HG02840 (cell line): ENCODE data around the gene ZNF576.
"Not testable (repeated sequence)": the region's sequence is repeated elsewhere in the genome, so short reads cannot be mapped to it uniquely, and the experiment has no call there.

Experiments used
- ATAC-seq: cut with Tn5 transposase; IDR thresholded peaks from one replicate; pipeline ENCODE4 v1.9.1; 2021; ENCODE audit warnings: mild to moderate bottlenecking, moderate library complexity, moderate number of reproducible peaks; ENCODE audit not compliant: unreplicated experiment, low FRiP score

Gene ZNF576

DNA sequence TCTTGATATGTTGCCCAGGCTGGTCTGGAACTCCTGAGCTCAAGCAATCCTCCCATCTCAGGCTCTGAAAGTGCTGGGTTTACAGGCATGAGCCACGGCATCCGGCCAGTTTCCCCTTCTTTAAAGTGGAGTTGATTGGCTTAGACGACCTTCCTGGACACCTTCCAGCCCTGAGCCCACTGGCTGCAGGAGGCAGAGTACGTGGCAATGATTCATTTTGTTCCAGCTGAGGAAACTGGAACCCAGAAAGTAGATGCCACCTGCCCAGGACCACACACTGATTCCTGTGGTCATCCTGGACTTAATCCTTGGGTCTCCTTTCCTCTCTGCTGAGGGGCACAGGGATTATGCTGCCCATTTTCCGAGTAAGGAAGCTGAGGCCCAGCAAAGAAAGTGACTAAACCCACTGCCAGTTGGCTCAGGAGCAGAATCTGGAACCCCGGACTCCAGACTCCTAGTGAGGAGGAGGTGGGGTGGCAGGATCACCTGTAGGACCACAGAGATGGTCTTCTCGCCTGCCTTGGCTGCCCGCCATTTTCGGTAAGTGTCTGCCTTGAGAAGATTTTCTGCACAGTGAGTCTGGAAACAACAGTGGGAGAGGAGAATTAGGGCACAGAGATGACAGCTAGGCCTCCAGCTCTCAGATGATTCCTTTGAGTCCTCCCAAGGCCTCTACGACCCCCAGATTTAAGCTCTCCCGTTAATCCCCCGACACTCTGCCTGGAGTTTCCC lies 21.8 kb upstream of the ZNF576 start:
- no peak for ATAC-seq

DNA sequence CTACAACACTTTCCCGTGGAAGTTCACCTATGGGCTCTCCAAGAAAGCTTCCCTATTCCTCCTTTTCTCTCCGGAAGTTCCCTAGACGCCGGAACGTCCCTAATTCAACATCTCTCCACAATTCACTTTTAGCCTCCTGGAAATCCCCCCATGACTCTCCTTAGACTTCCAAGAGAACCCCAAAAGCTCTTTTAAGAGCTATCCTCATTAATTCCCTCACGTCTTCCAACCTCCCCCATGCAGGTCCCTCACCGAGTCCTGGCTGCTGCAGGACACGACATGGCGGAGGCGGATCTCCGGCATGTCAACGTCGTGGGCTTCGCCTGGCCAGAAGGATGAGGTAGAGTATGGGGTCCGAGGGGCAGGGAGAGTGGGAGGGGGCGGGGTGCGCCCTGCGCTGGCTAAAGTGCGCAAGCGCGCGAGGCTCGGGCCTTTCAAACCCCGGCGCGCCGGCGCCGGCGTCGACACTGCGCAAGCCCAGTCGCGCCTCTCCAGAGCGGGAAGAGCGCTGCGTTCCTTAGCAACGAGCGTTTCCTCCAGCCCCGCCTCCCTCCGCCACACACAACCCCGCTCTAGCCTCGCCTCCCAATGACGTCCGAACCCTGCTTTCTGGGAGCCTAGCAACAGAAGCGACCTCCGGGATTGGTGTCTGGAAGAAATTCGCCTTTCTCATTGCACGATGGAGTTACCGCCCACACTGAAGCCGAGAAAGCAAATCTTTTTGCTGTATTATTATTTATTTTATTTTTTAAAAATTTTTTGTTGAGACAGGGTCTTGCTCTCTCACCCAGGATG lies 21.0 kb upstream of the ZNF576 start, which contains the start of the genes PINLYP and XRCC1:
PINLYP (plus strand) TSS at position 646 of the 795 bp plus-strand sequence. CDS start 1,391 bp downstream, outside the sequence.
XRCC1 (minus strand) TSS at position 372 of the 795 bp plus-strand sequence; CDS start at position 303, 69 bp downstream.
- ATAC-seq: peak; percentile 96

DNA sequence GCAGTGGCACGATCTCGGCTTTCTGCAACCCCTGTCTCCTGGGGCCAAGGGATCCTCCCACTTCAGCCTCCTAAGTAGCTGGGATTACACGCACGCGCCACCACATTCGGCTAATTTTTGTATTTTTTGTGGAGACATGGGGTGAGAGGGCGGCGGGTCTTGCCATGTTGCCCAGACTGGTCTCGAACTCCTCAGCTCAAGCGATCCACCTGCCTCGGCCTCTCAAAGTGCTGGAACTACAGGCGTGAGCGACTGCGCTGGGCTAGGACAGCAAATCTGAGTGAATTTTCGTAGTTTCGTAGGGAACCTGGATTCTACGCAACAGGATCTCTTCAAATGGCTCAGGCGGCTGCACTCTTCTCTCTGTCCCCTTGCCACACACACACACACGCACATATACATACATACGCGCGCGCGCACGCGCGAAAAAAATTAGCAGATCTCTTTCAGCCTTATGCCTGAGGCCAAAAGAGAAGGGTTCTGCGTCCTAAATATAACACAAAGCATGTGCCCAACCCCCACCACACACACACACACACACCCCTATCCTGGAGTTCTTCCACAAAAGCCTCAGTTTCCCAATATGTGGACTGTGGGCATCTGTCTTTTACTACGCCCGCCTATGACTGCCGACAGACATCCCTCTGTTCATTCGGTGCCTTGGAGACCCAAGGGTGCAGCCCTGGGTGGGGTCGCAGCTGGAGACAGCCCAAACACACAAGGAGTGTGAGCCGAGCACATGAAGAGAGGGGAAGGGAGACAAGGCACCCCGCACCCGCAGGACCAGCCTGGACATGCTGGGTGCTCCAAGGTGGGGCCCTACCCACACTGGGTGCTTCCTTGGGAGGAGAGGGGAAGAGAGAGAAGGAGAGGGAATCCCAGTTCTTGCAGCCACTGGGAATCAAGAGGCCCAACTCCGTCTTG lies 20.2 kb upstream of the ZNF576 start:
- no peak for ATAC-seq

DNA sequence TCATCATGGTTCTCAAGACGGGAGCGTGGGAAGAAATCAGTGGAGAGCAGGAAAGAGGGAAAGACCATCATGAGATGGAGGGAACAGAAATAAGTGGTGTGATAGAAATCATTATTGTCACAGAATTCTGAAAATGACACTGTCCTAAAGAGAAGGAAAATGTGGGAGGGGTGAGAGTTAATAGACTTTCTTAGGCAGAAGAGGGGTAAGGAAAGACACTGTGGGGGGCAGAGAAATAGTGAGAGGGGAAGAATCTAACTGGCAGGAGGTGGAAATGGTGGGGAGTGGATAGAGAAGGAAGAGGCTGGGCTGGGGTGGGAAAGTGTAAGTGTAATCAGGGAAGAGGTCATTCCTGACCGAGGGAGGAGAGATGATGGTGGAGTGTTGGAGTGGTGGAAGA lies 17.6 kb upstream of the ZNF576 start:
- no peak for ATAC-seq

DNA sequence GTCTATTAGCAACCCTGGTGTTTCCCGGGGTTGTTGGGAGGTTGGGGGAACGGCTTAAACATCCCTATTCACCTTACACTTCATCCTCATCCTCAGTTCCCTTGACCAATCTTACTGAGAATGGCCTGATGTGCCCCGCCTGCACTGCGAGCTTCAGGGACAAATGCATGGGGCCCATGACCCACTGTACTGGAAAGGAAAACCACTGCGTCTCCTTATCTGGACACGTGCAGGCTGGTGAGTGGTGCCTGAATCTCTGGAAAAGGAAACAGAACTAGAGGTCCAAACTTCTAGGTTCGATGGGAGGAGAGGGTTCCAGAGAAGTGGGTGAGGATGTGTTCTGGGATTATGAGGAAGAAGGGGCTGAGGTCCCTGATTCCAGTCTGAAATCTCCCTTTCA lies 14.9 kb upstream of the ZNF576 start:
- ATAC-seq: no peak

DNA sequence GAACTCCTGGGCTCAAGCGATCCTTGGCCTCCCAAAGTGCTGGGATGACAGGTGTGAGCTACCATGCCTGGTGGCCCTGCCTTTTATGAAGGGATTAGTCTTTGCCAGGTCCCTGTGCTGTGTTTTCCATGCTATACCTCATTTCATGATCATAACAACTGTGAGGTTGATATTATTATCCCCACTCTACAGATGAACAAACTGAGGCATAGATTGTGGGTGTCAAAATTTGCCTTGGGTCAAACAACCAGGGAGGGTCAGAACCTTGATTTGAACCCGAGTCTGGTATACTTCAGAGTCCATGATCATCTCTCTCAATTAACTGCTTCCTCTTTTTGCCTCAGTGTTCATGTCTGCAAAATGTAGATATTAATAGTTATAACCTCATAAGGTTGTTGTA lies 13.9 kb upstream of the ZNF576 start:
- no peak for ATAC-seq

DNA sequence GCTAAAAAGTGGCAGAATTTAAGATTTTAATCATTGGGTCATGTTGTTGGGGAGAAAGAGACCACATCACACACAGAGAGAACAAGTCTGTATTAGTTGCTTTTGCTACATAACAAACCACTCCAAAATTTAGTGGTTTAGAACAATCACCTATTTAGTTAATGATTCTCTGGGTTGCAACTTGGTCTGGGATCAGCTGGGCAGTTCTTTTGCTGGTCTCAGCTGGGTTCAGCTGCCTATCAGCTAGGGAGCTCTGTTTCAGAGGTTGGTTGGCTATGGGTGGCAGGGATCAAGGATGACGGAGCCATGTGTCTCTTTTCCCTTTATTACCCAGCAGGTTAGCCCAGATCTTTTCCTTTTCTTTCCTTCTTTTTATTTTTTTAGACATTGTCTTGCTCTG lies 11.9 kb upstream of the ZNF576 start:
- ATAC-seq: no peak

DNA sequence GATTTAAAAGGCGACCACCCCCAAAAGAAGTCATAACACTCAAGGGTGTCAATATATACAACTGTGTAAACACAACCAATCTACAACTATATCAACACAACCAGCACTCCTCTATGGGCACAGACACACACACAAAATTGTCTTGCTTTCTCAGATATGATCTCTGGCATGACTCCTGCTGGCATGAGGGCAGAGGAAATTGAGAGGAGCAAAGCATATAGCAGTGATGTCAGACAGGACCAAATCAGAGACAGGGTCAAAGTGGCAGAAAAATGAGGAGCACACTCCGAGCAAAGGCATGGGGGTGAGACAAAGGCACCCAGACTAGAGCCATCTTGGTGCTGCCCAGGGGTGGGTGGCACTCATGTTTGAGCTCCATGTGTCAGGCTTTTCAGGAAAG lies 10.0 kb upstream of the ZNF576 start:
- ATAC-seq: no peak

DNA sequence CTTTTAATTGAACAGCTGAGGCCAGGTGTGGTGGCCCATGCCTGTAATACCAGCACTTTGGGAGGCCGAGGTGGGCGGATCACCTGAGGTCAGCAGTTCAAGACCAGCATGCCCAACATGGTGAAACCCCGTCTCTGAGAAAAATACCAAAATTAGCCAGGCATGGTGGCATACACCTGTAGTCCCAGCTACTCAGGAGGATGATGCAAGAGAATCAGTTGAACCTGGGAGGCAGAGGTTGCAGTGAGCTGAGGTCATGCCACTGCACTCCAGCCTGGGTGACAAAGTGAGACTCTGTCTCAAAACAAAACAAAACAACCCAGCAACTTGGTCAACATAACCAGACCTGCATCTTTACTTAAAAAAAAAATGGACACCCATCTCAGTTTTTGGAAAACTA lies 9.4 kb upstream of the ZNF576 start:
- not testable (repeated sequence) for ATAC-seq

DNA sequence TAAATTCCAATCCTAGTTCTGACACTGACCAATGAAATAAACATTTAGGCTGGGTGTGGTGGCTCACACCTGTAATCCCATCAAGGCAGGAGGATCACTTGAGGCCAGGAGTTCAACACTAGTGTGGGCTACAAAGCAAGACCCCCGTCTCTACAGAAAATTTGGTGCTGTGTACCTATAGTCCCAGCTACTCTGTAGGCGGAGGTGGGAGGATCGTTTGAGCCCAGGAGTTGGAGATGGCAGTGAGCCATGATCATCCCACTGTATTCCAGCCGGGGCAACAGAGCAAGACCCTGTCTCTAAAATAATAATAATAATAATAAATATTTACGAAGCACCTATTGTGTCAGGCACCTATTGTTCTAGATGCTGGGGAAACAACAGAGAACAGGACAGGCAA lies 7.1 kb upstream of the ZNF576 start:
- ATAC-seq: no peak

DNA sequence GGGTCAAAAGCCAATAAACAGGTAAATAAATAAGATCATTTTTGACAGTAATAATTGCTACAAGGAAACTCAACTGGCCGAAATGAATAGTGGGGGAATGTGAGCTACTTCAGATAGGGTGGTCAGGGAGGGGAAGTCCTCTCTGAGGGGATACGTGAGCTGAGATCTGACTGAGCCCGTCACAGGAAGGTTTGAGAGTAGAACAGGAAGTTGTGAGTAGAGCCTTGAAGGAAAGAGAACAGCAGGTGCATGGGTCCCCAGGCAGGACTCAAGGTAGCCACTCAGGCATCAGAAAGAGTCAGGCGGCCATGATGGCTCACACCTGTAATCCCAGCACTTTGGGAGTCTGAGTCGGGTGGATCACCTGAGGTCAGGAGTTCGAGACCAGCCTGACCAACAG lies 6.7 kb upstream of the ZNF576 start:
- ATAC-seq: no peak

DNA sequence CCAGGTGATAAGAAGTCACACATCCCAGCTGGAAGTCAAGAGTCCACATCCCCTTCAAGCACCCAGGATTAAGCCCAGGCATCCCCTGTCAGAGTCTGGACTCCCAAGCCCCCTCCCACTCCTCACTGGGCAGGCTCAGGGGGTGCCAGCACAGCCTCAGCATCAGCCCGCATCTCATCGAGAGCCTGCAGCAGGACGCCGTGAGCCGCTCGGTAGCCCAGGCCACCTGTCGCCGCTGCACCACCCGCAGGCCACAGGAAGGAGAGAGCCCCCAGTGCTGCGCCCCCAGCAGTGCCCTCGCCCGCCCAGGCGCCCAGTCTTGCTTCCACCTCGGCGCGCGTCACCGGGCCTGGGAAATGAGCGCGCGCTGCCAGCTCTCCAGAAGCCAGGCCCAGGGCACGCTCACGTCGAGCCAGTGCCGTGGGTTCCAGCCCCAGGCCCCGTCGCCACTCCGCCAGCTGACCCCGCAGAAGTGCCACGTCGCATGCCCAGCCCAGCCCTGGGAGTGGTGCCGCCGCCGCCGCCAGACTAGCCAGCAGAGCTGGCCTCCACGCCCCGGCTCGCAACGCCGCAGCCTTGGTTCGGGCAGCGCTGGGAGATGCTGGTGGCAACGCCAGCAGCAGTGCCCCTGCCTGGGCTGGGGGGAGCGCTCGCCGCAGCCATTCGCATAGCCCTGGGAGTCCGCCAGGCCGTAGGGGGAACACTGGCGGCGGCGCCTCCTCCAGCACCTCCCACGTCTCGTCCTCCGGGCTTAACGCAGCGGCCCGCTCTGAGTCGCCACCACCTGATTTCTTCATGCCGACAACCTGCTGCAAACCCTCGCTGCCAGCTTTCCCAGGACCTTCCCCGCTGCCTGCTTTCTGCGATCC lies 4.3 kb upstream of the ZNF576 start:
- ATAC-seq: no peak

DNA sequence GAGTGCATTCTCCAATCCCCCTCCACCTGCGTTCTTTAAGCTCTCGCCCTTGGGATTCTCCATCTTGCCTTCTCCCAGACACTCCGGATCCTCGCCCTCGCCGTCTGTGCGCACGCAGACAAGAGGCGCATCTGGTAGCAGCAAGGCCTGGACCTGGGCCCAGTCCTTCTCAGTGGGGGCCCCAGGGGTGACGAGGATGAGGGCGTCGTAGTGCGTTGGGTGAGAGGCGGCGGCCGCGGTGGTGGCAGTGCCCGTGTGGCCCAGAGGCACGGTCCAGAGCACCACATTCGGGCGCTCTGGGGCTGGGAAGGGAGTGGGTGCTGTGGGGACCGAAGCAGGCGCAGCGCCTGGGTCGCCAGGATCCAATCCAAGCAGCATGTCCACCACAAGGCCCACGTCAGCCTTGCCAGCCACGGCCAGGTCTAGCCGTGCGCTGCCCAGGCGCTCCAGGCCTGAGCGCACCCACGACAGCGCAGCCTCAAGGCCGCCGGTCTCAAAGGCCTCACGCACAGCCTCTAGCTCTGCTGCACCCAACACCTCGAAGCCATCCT lies 3.5 kb upstream of the ZNF576 start:
- ATAC-seq: no peak

DNA sequence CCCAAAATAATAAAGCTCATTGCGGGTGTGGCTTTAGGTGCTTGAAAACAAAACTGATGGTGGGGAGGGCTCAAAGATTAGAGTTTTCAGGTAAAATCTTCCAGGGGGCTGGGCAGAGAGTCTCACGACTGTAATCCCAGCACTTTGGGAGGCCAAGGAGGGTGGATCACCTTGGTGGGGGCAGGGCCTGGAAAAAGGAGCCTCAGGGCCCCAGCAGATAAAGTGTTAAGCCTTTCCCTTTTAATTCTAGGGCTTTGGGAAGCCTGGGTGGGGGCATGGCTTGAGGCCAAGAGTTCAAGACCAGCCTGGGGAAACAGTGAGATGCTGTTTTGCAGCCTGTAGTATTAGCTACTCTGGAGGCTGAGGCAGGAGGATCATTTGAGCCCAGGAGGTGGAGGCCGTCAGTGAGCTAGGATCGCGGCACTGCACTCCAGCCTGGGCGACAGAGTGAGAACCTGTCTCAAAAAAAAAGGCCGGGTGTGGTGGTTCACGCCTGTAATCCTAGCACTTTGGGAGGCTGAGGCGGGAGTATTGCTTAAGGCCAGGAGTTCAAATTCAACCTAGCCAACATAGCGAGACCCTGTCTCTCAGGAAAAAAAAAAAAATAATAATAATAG lies 2.2 kb upstream of the ZNF576 start:
- ATAC-seq: no peak

DNA sequence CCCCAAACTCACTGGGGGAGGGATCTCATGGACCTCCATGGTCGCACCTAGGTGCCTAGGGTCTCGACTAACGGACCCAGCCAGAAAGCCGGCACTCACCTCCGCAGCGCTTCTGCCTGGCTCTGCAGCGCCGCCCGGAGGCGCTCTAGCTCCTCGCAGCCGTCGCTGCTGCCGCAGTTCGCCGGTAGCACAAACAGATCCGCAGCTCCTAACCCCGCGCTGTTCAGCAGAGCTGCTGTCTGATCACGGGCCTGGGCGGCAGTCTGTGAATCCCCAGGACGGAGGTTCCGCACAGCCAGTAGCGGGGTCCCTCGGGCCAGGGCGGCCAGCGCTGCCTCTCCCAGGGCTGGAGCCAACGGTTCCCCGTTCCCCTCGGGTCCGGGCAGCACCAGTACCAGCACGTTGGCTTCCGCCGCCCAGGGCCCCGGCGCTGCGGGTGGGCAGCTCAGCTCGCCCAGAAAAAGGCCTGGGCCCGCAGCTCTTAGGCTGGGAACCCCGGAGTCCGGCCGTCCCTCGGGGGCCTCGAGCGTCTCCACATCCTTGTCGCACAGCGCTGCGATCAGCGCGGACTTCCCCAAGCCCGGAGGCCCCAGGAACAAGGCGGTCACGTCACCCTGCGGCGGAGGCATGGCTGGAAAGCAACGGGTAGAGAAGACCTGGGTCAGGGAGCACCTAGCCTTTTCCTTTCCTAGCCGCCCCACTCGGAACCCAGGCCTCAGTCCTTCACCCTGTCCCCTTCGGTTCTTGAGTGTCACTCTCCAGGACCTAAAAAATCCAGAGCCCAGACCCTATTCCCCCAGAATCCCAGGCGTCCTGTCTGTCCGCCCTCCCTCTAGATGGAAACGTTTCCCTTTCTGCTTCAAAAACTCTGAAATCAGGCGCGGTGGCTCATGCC lies 1.4 kb upstream of the ZNF576 start:
- ATAC-seq: no peak

DNA sequence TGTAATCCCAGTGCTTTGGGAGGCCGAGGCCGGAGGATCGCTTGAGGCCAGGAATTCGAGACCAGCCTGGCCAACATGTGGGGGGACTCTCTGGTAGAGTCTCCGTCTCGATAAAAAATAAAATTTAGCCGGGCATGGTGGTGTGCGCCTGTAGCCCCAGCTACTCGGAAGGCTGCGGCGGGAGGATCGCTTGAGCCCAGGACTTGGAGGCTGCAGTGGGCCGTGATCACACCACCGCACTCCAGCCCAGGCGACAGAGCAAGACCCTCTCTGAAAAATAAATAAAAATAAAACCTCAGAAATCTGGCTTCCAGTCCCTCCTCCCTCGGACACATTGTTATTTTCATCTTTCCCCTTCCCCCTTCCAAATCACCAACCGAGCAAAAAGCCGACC lies 793 bp upstream of the ZNF576 start:
- peak; percentile 2 for ATAC-seq

DNA sequence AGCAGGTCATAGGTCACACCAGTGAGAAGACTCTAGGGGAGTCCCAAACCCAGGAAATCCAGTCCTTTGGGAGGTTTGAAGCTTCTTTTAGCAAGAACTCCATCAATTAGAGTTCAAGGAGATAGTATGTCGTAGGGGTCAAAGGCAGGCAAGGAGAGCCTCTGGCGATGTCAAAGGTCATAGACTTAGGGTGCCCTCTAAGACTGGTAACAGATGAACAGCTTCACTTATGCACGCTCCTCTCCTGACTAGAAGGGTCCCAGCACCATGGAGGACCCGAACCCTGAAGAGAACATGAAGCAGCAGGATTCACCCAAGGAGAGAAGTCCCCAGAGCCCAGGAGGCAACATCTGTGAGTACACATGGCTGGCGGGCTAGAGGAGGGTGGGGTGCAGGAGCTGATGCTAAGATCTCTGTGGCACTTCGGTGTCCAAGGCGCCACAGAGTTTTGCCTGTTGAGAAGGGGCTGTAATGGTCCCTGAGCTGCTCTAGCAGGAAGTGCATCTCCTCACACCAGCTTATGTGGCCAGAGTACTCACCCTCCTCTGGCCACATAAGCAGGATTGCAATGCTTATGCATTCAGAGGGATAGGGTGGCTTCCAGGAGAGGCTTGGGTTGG lies 557 bp downstream of the ZNF576 start:
- no peak for ATAC-seq

DNA sequence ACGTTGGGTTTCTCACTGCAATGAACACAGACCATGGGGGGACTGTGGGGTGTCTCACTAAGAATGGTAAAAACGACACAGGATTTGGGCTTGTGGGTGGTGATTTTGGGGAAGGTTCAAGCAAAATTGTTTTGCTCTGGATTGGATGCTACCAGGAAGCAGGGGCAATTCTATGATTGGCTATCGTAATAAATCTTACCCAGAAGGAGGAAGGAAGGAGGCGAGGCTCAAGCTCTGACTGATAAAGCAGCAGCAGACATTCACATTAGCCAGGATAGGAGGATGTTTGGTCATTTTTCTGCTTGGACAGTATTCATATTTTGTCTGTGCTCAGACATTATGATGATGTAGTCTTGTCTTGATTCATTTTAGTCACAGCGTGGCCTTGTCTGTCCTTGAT lies 1.5 kb downstream of the ZNF576 start:
- ATAC-seq: no peak
